ENCODE data around the gene ITGA2. TPM values are rescaled to one million over a fixed set of nuclear protein-coding genes. Genes with fewer than 3 reads are reported as not detected.

The ITGA2 gene
- total and polyA plus RNA-seq, 2 of the 8 experiments (the other 6 are each of a cell fraction or from before 2014, with no cell fraction given): 1.4 to 7.7 TPM

DNA sequence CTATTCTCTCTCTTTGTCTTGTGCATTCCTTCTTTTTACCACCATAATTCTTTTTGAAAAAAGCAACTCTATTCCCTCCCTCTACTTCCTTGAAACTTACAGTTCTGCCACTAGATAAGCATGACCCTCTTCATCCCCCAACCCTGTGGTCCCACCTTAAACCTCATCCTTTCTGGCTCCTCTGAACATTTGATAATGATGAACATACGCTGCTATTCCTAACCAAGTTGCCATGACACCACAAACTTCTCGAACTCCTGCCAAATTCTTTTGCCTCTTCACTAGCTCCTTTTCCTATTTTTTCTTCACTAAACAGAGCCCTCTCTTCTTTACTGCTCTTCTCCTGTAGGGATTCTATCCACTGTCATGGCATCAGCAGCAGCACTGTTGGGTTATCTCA lies 63.3 kb downstream of the ITGA2 start:
- ChIA-PET CTCF (ENCODE audit: partially characterized antibody) (interaction anchor here (0.5 to 2.8 kb wide), 3 partner anchors 17 to 1022 kb away, joined by 3 to 13 read pairs (median 3); no protein-coding TSS in a partner anchor), POLR2A (ENCODE audit: partially characterized antibody) (no interaction called here)
- DNase-seq (ENCODE audit: low read depth in 1 of 2, low spot score in 2 of 2) (no peak), FAIRE-seq (no peak)
- Histone ChIP-seq H3K9me3 (ENCODE audit: insufficient read depth in 2 of 2, low read depth in 1 of 2, low read length in 1 of 2) (no peaks in the 10 kb centered on the region), H3K27ac (ENCODE audit: low read depth, low read length) (no peak overlapping the region), H3K36me3 (ENCODE audit: control insufficient read depth in 2 of 4, insufficient read depth in 4 of 4, low read length in 3 of 4) (no peaks in the 10 kb centered on the region), H2BK20ac (ENCODE audit: low read length) (no peak overlapping the region), H2AFZ (ENCODE audit: low read length) (no peak overlapping the region), H2BK120ac (replicated peaks; ENCODE audit: low read depth, low read length) (no peak overlapping the region), H2BK12ac (ENCODE audit: low read depth, low read length) (no peak overlapping the region), H3K56ac (replicated peaks; ENCODE audit: insufficient read length, low read depth, low read length) (no peak overlapping the region), H4K20me1 (replicated peaks in 1 of 2; ENCODE audit: control insufficient read depth in 1 of 2, insufficient read depth in 2 of 2, low read length in 2 of 2) (no peaks in the 10 kb centered on the region), H3K27me3 (replicated peaks in 1 of 4; ENCODE audit: control insufficient read depth in 3 of 4, extremely low read depth in 1 of 4, insufficient read depth in 3 of 4, low read length in 3 of 4) (no peaks in the 10 kb centered on the region), H3K9ac (replicated peaks in 1 of 4; ENCODE audit: extremely low read depth in 1 of 4, low read depth in 3 of 4, low read length in 3 of 4) (no peak overlapping the region), H3K4me2 (ENCODE audit: insufficient read depth in 1 of 2, low read depth in 2 of 2, low read length in 2 of 2) (no peak overlapping the region), H3K4me3 (ENCODE audit: extremely low read depth in 1 of 4, insufficient read depth in 2 of 4, low read depth in 3 of 4, low read length in 4 of 4) (no peak overlapping the region), H3K23me2 (ENCODE audit: low read depth, low read length) (no peaks in the 10 kb centered on the region), H3K79me2 (ENCODE audit: control insufficient read depth in 1 of 2, insufficient read depth in 2 of 2, low read length in 2 of 2) (no peaks in the 10 kb centered on the region), H4K5ac (ENCODE audit: insufficient read length, low read depth, low read length) (no peak overlapping the region), H2BK5ac (ENCODE audit: low read depth, low read length) (no peak overlapping the region), H3K23ac (ENCODE audit: insufficient read length) (no peak overlapping the region), H3K4ac (replicated peaks; ENCODE audit: insufficient read length, low read depth, low read length) (no peak overlapping the region), H3K14ac (ENCODE audit: insufficient read length) (no peak overlapping the region), H4K91ac (replicated peaks; ENCODE audit: insufficient read length, low read length) (no peak overlapping the region), H3K79me1 (ENCODE audit: low read depth, low read length) (no peaks in the 10 kb centered on the region), H4K8ac (ENCODE audit: extremely low read depth, insufficient read depth, low read length) (no peak overlapping the region), H2AK5ac (ENCODE audit: low read depth, low read length) (no peak overlapping the region), H2BK15ac (ENCODE audit: low read length) (no peak overlapping the region), H3K4me1 (replicated peaks in 1 of 4; ENCODE audit: control insufficient read depth in 3 of 4, insufficient read depth in 4 of 4, low read length in 3 of 4) (peaks cover 0 to 2% (median 0%) of the 10 kb centered on the region in 4 experiments; a peak in 1 of 7 replicates), H3K18ac (ENCODE audit: extremely low read depth, low read length) (no peak overlapping the region)
- 98% methylated on average over 2 of the region's 2 CpGs; no CpG with 5 or more reads in 1 of the 2 experiments for WGBS, 2 experiments (ENCODE audit: extremely low coverage in 1 of 2, insufficient coverage in 1 of 2, insufficient read length in 1 of 2, insufficient replicate concordance in 2 of 2, low coverage in 1 of 2, low lambda C conversion rate in 2 of 2, missing lambda C conversion rate in 1 of 2)
- TF ChIP-seq CHD2 (IDR thresholded peaks at IDR 0.05; ENCODE audit: low read length): no peak
- TF ChIP-seq CEBPB (IDR thresholded peaks at IDR 0.05; ENCODE audit: low read depth, low read length): no peak
- TF ChIP-seq RXRA (IDR thresholded peaks at IDR 0.05; ENCODE audit: insufficient read depth, low read depth, low read length): no peak
- TF ChIP-seq TBP (IDR thresholded peaks at IDR 0.05; ENCODE audit: low read depth, low read length): no peak
- TF ChIP-seq TCF12 (IDR thresholded peaks at IDR 0.05; ENCODE audit: low read depth, low read length): no peak
- no peak for TF ChIP-seq EP300 (IDR thresholded peaks at IDR 0.05; ENCODE audit: borderline replicate concordance in 1 of 2, low read depth in 2 of 2, low read length in 2 of 2)
- TF ChIP-seq, protein P1, sequence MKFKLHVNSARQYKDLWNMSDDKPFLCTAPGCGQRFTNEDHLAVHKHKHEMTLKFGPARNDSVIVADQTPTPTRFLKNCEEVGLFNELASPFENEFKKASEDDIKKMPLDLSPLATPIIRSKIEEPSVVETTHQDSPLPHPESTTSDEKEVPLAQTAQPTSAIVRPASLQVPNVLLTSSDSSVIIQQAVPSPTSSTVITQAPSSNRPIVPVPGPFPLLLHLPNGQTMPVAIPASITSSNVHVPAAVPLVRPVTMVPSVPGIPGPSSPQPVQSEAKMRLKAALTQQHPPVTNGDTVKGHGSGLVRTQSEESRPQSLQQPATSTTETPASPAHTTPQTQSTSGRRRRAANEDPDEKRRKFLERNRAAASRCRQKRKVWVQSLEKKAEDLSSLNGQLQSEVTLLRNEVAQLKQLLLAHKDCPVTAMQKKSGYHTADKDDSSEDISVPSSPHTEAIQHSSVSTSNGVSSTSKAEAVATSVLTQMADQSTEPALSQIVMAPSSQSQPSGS (IDR thresholded peaks at IDR 0.05; ENCODE audit: low read length): no peak
- TF ChIP-seq HDAC6 (IDR thresholded peaks at IDR 0.05; ENCODE audit: low read depth, low read length): no peak
- TF ChIP-seq RNF2 (IDR thresholded peaks at IDR 0.05; ENCODE audit: borderline replicate concordance, low read depth, low read length, missing control alignments, poor library complexity, severe bottlenecking): no peak
- TF ChIP-seq SUZ12 (IDR thresholded peaks at IDR 0.05; ENCODE audit: low read length): no peak
- no peak for TF ChIP-seq NANOG (IDR thresholded peaks at IDR 0.05; ENCODE audit: insufficient read depth, low read depth, low read length, poor library complexity, severe bottlenecking)
- no peak for TF ChIP-seq TAF1 (IDR thresholded peaks at IDR 0.05; ENCODE audit: low read depth, low read length)
- TF ChIP-seq MAFK (IDR thresholded peaks at IDR 0.05; ENCODE audit: low read depth, low read length): no peak

Data from H1 (cell line).